Urinary bladder (tissue), 4 donors: ENCODE measurements around the gene SOWAHC. TPM values are rescaled to one million over a fixed set of nuclear protein-coding genes. Genes with fewer than 3 reads are reported as not detected.

Experiments
- DNase-seq: peaks from one replicate; pipeline ENCODE4 v3.0.0-alpha.2; 2015; ENCODE audit errors: extremely low spot score
- H3K27ac ChIP-seq: one replicate; pipeline ENCODE4 v1.5.1; 2013; ENCODE audit warnings: low read depth, mild to moderate bottlenecking, moderate library complexity
- H3K36me3 ChIP-seq: one replicate; pipeline ENCODE4 v1.6.1; 2013; ENCODE audit warnings: mild to moderate bottlenecking, moderate library complexity; ENCODE audit not compliant: insufficient read depth
- H3K4me1 ChIP-seq: one replicate; pipeline ENCODE4 v1.6.1; 2013; ENCODE audit warnings: mild to moderate bottlenecking, moderate library complexity; ENCODE audit not compliant: insufficient read depth
- H3K4me3 ChIP-seq: one replicate; pipeline ENCODE4 v1.5.1; 2013; ENCODE audit warnings: low read depth, low read length
- WGBS: extraction: QIAGEN DNeasy Blood & Tissue Kit; methylation state at CpG from one replicate; pipeline ENCODE4 v1.1.7; 2013; 5-methylcytosine and 5-hydroxymethylcytosine counted together
- polyA plus RNA-seq: library from polyadenylated mRNA; stranded (reverse); fragments of 200-250 nt; gene quantifications from one replicate; pipeline ENCODE4 v1.2.3, GENCODE V29; 2013
- total RNA-seq: library from RNA; depleted of rRNA; stranded (reverse); fragments of >200 nt; gene quantifications from one replicate; pipeline ENCODE4 v1.2.3, GENCODE V29; 2014
- donor health status: healthy with polysubstance abuse.
- donor health status: healthy.

The SOWAHC gene
- total and polyA plus RNA-seq, 2 donors, result 13.9 to 28.2 TPM

GRCh38 chr2:109604597-109604996, 9.6 kb upstream of the SOWAHC start:
- no peaks in the 10 kb centered on the region for H3K4me1 ChIP-seq
- H3K36me3 ChIP-seq, result no peaks in the 10 kb centered on the region
- H3K27ac ChIP-seq, result no peak overlapping the region
- 81% methylated on average over 5 of the region's 5 CpGs for WGBS
- H3K4me3 ChIP-seq, result no peak overlapping the region
- DNase-seq, result no peak

- 78% methylated on average over 2 of the region's 2 CpGs for WGBS
- Histone ChIP-seq H3K27ac (no peak overlapping the region), H3K4me3 (no peak overlapping the region), H3K4me1 (no peaks in the 10 kb centered on the region), H3K36me3 (no peaks in the 10 kb centered on the region)
- DNase-seq, result no peak
These were observed 6.4 kb upstream of the SOWAHC start for GRCh38 chr2:109607766-109608165.

- DNase-seq, result no peak
- H3K4me3 ChIP-seq, result no peak overlapping the region
- 47% methylated on average over 8 of the region's 8 CpGs for WGBS
- H3K27ac ChIP-seq, result no peak overlapping the region
- H3K4me1 ChIP-seq, result no peaks in the 10 kb centered on the region
- H3K36me3 ChIP-seq, result no peaks in the 10 kb centered on the region
These were observed 4.7 kb upstream of the SOWAHC start for GRCh38 chr2:109609352-109610024.

- Histone ChIP-seq H3K27ac (peak overlapping the region; percentile 34), H3K4me3 (no peak overlapping the region), H3K36me3 (no peaks in the 10 kb centered on the region), H3K4me1 (no peaks in the 10 kb centered on the region)
- no peak for DNase-seq
- WGBS, result 85% methylated on average over 5 of the region's 5 CpGs
These were observed 2.6 kb upstream of the SOWAHC start for GRCh38 chr2:109611467-109612095.

- under 1% methylated on average over 82 of the region's 82 CpGs for WGBS
- Histone ChIP-seq H3K4me1 (no peaks in the 10 kb centered on the region), H3K4me3 (peak overlapping the region; percentile 95), H3K36me3 (no peaks in the 10 kb centered on the region), H3K27ac (peak overlapping the region; percentile 99)
- DNase-seq, result no peak
These were observed 863 bp upstream of the SOWAHC start for GRCh38 chr2:109613081-109613921.

- no peaks in the 10 kb centered on the region for H3K36me3 ChIP-seq
- no peak for DNase-seq
- H3K4me1 ChIP-seq, result no peaks in the 10 kb centered on the region
- peak overlapping the region; percentile 93 for H3K27ac ChIP-seq
- peak overlapping the region; percentile 95 for H3K4me3 ChIP-seq
- 5% methylated on average over 90 of the region's 90 CpGs for WGBS
These were observed 812 bp downstream of the SOWAHC start for GRCh38 chr2:109614715-109615636.

- H3K4me1 ChIP-seq, result no peaks in the 10 kb centered on the region
- peak overlapping the region; percentile 95 for H3K4me3 ChIP-seq
- H3K27ac ChIP-seq, result no peak overlapping the region
- no peaks in the 10 kb centered on the region for H3K36me3 ChIP-seq
- 61% methylated on average over 24 of the region's 24 CpGs for WGBS
- no peak for DNase-seq
These were observed 1.5 kb downstream of the SOWAHC start for GRCh38 chr2:109615637-109616144.

GRCh38 chr2:109616184-109616583, 2.0 kb downstream of the SOWAHC start:
- peak overlapping the region; percentile 95 for H3K4me3 ChIP-seq
- H3K4me1 ChIP-seq, result no peaks in the 10 kb centered on the region
- WGBS, result 82% methylated on average over 5 of the region's 5 CpGs

GRCh38 chr2:109619032-109619615, 5.0 kb downstream of the SOWAHC start:
- H3K27ac ChIP-seq, result no peak overlapping the region
- 73% methylated on average over 4 of the region's 4 CpGs for WGBS
- DNase-seq, result no peak
- H3K36me3 ChIP-seq, result no peaks in the 10 kb centered on the region
- H3K4me1 ChIP-seq, result no peaks in the 10 kb centered on the region
- H3K4me3 ChIP-seq, result no peak overlapping the region

More at GRCh38 chr2:109616184-109616583, 2.0 kb downstream of the SOWAHC start:
- Histone ChIP-seq H3K27ac (no peak overlapping the region), H3K36me3 (no peaks in the 10 kb centered on the region)
- no peak for DNase-seq

GRCh38 chr2:109623297-109623696, 9.1 kb downstream of the SOWAHC start:
- no peaks in the 10 kb centered on the region for H3K4me1 ChIP-seq
- WGBS, result 64% methylated on average over 5 of the region's 5 CpGs

GRCh38 chr2:109623923-109624322, 9.8 kb downstream of the SOWAHC start:
- no peak for DNase-seq
- no peaks in the 10 kb centered on the region for H3K4me1 ChIP-seq
- H3K27ac ChIP-seq, result no peak overlapping the region
- H3K36me3 ChIP-seq, result no peaks in the 10 kb centered on the region
- 97% methylated on average over 4 of the region's 4 CpGs for WGBS
- no peak overlapping the region for H3K4me3 ChIP-seq

More at GRCh38 chr2:109623297-109623696, 9.1 kb downstream of the SOWAHC start:
- DNase-seq, result no peak
- H3K4me3 ChIP-seq, result no peak overlapping the region
- no peaks in the 10 kb centered on the region for H3K36me3 ChIP-seq
- no peak overlapping the region for H3K27ac ChIP-seq

- Histone ChIP-seq H3K27ac (no peak overlapping the region), H3K4me1 (no peaks in the 10 kb centered on the region), H3K4me3 (no peak overlapping the region), H3K36me3 (no peaks in the 10 kb centered on the region)
- WGBS, result 81% methylated on average over 4 of the region's 4 CpGs
- DNase-seq, result no peak
These were observed 10.2 kb downstream of the SOWAHC start for GRCh38 chr2:109624339-109624738.
